ENCODE measurements around the gene ADAMTSL1. TPM values are rescaled to one million over a fixed set of nuclear protein-coding genes. Genes with fewer than 3 reads are reported as not detected.

Gene ADAMTSL1
- total RNA-seq, 2 experiments from 2014 or later, result not detected

GRCh38 chr9:18703151-18703900, 229.4 kb downstream of the ADAMTSL1 start:
- BruUV-seq (replicated peaks), result no TSS peak
- ChIA-PET POLR2A (interaction anchor here (0.9 kb wide), 1 partner anchor 40 kb away, joined by 4 read pairs; no protein-coding TSS in a partner anchor), CTCF (ENCODE audit: unreplicated experiment) (no interaction called here)
- Histone ChIP-seq H3K4me1 (ENCODE audit: insufficient read depth, low read length, poor library complexity, severe bottlenecking) (no peaks in the 10 kb centered on the region), H4K20me1 (ENCODE audit: insufficient read depth, low read length) (no peaks in the 10 kb centered on the region), H3K36me3 (ENCODE audit: insufficient read depth, low read length) (no peaks in the 10 kb centered on the region), H2AFZ (ENCODE audit: low read length) (no peak overlapping the region), H3K79me2 (ENCODE audit: insufficient read depth, low read depth, low read length) (no peaks in the 10 kb centered on the region), H3K9me3 (ENCODE audit: low read length) (no peaks in the 10 kb centered on the region), H3K27ac (ENCODE audit: low read depth, low read length, poor library complexity, severe bottlenecking) (no peak overlapping the region), H3K9me2 (ENCODE audit: insufficient read depth, low read length) (no peaks in the 10 kb centered on the region), H3K4me2 (ENCODE audit: low read length) (no peak overlapping the region), H3K4me3 (ENCODE audit: low read depth, low read length, poor library complexity, severe bottlenecking) (no peak overlapping the region)
- no peak for DNase-seq (ENCODE audit: low spot score)
- TF ChIP-seq CTCF (conservative IDR thresholded peaks at IDR 0.05; ENCODE audit: low read length) (no peak), EZH2phosphoT487 (IDR thresholded peaks at IDR 0.05; ENCODE audit: borderline replicate concordance, low read depth, low read length) (no peak)
- intact Hi-C loops (cut with micrococcal nuclease; ENCODE audit: unreplicated experiment), result no loop called here

- Histone ChIP-seq H3K9me3 (ENCODE audit: low read length) (no peaks in the 10 kb centered on the region), H2AFZ (ENCODE audit: low read length) (no peak overlapping the region), H3K27ac (ENCODE audit: low read depth, low read length, poor library complexity, severe bottlenecking) (no peak overlapping the region), H3K9me2 (ENCODE audit: insufficient read depth, low read length) (no peaks in the 10 kb centered on the region), H3K4me2 (ENCODE audit: low read length) (no peak overlapping the region), H3K4me1 (ENCODE audit: insufficient read depth, low read length, poor library complexity, severe bottlenecking) (no peaks in the 10 kb centered on the region), H3K4me3 (ENCODE audit: low read depth, low read length, poor library complexity, severe bottlenecking) (no peak overlapping the region), H3K36me3 (ENCODE audit: insufficient read depth, low read length) (no peaks in the 10 kb centered on the region), H3K79me2 (ENCODE audit: insufficient read depth, low read depth, low read length) (no peaks in the 10 kb centered on the region), H4K20me1 (ENCODE audit: insufficient read depth, low read length) (no peaks in the 10 kb centered on the region)
- CTCF ChIA-PET (ENCODE audit: unreplicated experiment), result no interaction called here
- no TSS peak for BruUV-seq (replicated peaks)
- intact Hi-C loops (cut with micrococcal nuclease; ENCODE audit: unreplicated experiment), result no loop called here
- no peak for TF ChIP-seq EZH2phosphoT487 (IDR thresholded peaks at IDR 0.05; ENCODE audit: borderline replicate concordance, low read depth, low read length)
- no peak for TF ChIP-seq CTCF (conservative IDR thresholded peaks at IDR 0.05; ENCODE audit: low read length)
- no peak for DNase-seq (ENCODE audit: low spot score)
- POLR2A ChIA-PET, result no interaction called here
Observed at GRCh38 chr9:18703901-18704379, 230.0 kb downstream of the ADAMTSL1 start.

GRCh38 chr9:18705796-18706392, 231.9 kb downstream of the ADAMTSL1 start:
- no TSS peak for BruUV-seq (replicated peaks)
- no peaks in the 10 kb centered on the region for H3K36me3 ChIP-seq (ENCODE audit: insufficient read depth, low read length)
- ChIA-PET CTCF (ENCODE audit: unreplicated experiment) (no interaction called here), POLR2A (no interaction called here)
- no peaks in the 10 kb centered on the region for H3K4me1 ChIP-seq (ENCODE audit: insufficient read depth, low read length, poor library complexity, severe bottlenecking)
- H3K4me2 ChIP-seq (ENCODE audit: low read length), result no peak overlapping the region
- no peak overlapping the region for H2AFZ ChIP-seq (ENCODE audit: low read length)
- no peak for DNase-seq (ENCODE audit: low spot score)
- TF ChIP-seq EZH2phosphoT487 (IDR thresholded peaks at IDR 0.05; ENCODE audit: borderline replicate concordance, low read depth, low read length), result no peak
- TF ChIP-seq CTCF (conservative IDR thresholded peaks at IDR 0.05; ENCODE audit: low read length), result no peak
- H3K79me2 ChIP-seq (ENCODE audit: insufficient read depth, low read depth, low read length), result no peaks in the 10 kb centered on the region
- no peaks in the 10 kb centered on the region for H4K20me1 ChIP-seq (ENCODE audit: insufficient read depth, low read length)
- no peak overlapping the region for H3K27ac ChIP-seq (ENCODE audit: low read depth, low read length, poor library complexity, severe bottlenecking)
- intact Hi-C loops (cut with micrococcal nuclease; ENCODE audit: unreplicated experiment), result no loop called here
- H3K4me3 ChIP-seq (ENCODE audit: low read depth, low read length, poor library complexity, severe bottlenecking), result no peak overlapping the region
- H3K9me3 ChIP-seq (ENCODE audit: low read length), result no peaks in the 10 kb centered on the region
- no peaks in the 10 kb centered on the region for H3K9me2 ChIP-seq (ENCODE audit: insufficient read depth, low read length)
